ENCODE data around the gene COL18A1.
"Not testable (repeated sequence)": the region's sequence is repeated elsewhere in the genome, so short reads cannot be mapped to it uniquely, and the experiment has no call there.

The COL18A1 gene

GRCh38 chr21:45560106-45561021 lies 155.4 kb downstream of the COL18A1 start:
- no peak for DNase-seq (ENCODE audit: low read depth)

DNA sequence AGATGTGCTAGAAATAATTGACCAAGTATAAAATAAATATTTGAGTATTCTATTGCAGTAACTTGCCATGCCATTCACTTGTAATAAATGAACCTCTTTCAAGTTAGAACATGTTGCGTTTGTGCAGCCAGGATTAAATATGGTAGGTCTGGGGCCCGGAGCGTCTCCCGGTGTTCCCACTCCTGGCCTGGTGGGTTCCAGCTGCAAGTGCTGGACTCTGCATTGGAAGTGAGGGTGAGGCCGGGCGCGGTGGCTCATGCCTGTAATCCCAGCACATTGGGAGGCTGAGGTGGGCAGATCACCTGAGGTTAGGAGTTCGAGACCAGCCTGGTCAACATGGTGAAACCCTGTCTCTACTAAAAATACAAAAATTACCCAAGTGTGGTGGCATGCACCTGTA lies 156.3 kb downstream of the COL18A1 start:
- DNase-seq (ENCODE audit: low read depth): not testable (repeated sequence)

DNA sequence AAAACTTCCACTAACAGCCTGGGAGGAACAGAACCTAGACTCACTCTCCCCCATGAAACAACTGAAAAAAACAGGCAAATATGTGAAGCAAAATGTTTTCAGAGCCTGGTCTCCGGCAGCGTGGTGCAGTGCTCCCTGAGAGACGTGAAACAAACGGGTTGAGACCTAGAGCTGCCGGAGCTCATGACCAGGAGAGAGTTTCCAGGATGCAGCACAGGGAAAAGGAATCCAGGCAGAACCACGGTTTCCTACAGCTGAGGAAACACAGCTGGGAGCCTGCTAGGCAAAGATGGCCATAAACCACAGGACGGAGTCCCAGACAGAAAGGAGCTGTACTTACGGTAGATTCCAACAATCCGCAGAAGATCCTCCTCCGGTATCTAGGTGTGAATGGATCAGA lies 157.4 kb downstream of the COL18A1 start:
- no peak for DNase-seq (ENCODE audit: low read depth)

DNA sequence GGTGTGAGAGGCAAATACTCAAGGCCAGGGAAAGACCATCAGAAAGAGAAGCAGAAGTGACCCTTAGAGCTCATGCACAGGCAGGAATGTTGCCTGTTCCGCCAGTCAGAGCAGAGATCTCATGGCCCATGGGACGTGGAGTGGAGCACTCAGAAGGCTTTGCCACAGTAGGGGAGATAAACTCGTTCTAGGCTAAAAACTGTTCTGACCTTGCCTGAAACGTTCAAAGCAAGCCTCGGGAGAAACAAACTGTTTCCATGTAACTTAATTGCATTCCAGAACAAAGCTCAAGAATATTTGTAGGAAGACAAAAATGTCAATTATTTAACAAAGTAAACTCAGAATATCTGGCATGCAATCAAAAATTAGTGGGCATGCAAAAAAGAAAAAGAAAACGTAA lies 158.0 kb downstream of the COL18A1 start:
- no peak for DNase-seq (ENCODE audit: low read depth)

All from activated T-helper 9 cell treated with anti-CD3 and anti-CD28 coated beads, Interleukin-2, amount 50 U/mL, for 16 hours (primary cell).